Measurements from ENCODE around the gene PDLIM5.
A peak's percentile ranks its signal among the peaks of the same experiment; 100 is the strongest.
"Not testable (repeated sequence)": the region's sequence is repeated elsewhere in the genome, so short reads cannot be mapped to it uniquely, and the experiment has no call there.

The PDLIM5 gene

DNA sequence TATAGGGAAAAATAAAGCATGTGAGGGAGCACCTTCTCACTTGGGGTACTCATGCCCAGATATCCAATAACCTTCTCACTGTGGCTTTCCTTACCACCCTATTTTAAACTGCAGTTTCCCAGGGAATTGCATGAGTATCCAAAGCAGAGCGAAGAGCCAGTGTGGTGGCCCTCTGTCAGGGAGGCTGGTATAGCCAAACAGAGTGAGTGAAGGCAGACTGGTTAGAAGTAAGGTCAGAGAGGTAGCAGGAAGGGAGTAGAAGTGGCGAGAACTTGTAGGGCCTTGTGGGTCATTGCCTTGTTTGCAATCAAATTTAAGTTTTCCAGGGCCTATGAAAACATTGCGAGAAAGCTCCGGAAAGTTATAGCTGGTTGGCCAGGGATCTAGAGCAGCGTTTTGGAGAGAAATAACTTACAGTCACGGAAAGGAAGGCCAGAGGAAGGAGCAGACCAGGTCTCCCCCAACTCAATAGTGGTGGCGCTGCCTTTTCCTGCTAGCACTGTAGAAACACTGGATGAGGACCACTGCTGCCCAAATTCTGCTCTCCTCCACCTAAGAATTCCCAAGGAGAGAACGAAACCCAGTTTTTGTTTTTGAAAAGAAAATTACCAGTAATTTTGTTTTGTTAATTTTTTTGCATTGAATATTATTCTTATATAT, 77.2 kb downstream of the PDLIM5 start:
- no peak for DNase-seq (ENCODE audit: low read depth)

- DNase-seq (ENCODE audit: low read depth): no peak
These were observed 78.3 kb downstream of the PDLIM5 start for GRCh38 chr4:94530073-94530472.

GRCh38 chr4:94531991-94532789, 80.4 kb downstream of the PDLIM5 start:
- no peak for DNase-seq (ENCODE audit: low read depth)

- no peak for DNase-seq (ENCODE audit: low read depth)
These were observed 81.9 kb downstream of the PDLIM5 start for GRCh38 chr4:94533405-94534223.

DNA sequence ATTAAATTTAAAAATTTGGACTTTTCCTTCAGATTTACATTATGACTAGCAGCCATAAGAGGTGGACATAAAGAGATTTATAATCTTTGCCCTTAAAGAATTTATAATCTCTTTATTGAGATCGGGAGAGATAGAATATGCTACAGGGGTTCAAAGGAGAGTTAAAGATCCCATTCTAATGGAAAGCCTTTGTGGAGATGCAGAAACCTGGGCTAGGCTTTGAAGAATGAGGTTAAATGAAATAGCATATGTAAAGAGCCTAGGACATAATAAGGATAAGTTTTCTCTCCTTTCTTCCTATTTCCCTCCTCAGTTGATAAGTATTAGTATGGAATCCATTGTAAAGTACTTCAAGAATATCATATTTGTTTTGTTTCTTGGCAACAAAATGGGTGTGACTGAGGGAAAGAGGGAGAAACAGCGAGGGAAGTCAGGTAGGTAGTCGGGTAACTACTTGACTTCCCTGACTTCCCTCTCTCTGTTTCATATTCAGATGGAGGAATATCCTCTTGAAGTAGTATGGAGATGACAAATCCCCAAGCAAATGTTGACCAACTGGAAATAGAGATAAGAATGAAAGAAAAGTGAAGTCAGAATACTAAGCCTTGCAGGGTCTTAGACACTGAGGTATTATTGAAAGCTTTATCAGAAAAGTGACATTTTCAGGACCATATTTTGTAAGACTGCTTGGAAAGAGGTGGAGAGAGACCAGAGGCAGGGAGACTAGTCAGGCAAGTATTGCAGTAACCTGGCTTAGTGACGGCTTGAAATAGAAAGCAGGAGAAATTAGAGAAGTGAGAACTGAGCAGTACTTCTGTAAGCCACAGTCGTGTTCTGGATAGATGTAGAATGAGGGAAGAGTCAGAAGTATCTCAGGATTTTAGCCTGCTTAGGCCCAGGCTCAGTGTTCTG, 82.9 kb downstream of the PDLIM5 start:
- no peak for DNase-seq (ENCODE audit: low read depth)

DNA sequence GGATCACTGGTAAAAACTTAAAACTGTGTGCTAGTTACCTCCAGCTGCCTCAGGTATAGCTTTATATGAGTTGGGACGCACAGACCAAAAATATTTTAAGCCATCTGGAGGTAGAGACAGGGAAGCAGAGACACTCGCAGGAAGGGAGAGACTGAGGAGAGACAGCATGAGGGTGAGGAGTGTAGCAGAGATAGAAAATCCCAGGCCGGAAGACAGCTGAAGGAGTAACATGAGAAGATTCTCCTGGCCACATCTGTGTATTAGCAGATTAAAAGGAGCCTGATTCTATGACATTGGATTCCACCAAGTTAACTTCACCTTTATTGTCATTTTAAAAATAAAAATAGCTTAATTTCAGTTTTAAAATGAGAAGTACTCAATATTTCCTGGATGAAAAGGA, 84.3 kb downstream of the PDLIM5 start:
- DNase-seq (ENCODE audit: low read depth): no peak

- no peak for DNase-seq (ENCODE audit: low read depth)
These were observed 85.1 kb downstream of the PDLIM5 start for GRCh38 chr4:94536649-94537469.

- no peak for DNase-seq (ENCODE audit: low read depth)
These were observed 86.3 kb downstream of the PDLIM5 start for GRCh38 chr4:94537921-94538628.

DNA sequence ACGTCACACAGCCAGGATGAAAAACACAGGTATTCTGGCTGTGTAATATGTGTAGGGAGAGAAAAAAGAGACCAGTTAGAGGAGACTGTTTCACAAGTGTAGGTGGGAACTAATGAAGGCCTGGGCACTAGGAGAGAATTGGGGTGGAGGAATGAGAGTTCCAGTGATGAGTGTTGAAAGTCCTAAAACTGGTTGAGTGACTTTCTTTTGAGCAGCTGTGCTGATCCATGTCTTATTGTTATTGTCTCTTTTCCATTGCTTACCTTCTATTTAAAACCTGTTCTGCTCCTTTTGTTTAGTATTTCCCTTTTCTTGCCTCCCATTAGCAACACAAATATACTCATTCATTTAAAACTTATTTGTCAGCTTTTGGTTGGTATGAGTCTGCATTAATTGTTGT, 88.7 kb downstream of the PDLIM5 start:
- DNase-seq (ENCODE audit: low read depth): no peak

DNA sequence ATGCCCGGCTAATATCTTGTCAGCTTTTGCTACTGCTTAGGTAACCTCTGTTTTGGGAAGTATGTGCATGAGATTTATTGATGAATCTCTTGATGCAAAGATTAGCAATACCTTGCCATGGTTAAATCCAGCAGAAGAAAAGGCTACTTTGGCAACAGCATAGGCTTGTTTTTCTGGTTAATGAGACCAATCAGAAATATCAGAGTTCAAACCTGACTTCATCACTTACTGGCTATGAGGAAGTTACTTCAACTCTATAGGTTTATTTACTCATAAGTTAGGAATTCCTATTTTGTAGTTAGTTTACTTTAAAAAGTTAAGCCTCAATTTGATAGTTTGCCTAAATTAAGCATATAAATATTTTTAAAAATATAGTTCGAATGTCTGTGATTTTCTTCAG, 93.1 kb downstream of the PDLIM5 start:
- no peak for DNase-seq (ENCODE audit: low read depth)

DNA sequence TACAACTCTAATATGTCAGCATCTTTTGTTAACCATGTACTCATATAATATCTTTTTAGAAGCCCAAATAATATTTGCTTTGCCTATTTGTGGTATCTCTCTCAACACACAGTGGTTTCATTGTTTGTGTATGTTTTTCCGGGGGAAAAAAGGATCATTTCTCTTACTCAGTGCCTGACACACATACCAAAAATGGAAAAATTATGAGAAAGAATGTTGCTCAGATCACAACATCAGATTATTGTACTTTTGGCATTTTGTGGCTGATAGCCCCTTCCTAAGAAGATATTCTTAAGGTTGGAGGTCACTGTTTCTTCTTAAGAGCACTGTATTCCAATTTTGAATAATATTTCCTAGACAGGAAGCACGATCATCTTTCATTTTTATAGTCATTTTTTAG, 93.6 kb downstream of the PDLIM5 start:
- peak; percentile 61 for DNase-seq (ENCODE audit: low read depth)

- DNase-seq (ENCODE audit: low read depth): no peak
These were observed 95.2 kb downstream of the PDLIM5 start for GRCh38 chr4:94546949-94547348.

- no peak for DNase-seq (ENCODE audit: low read depth)
These were observed 96.8 kb downstream of the PDLIM5 start for GRCh38 chr4:94548571-94548970.

DNA sequence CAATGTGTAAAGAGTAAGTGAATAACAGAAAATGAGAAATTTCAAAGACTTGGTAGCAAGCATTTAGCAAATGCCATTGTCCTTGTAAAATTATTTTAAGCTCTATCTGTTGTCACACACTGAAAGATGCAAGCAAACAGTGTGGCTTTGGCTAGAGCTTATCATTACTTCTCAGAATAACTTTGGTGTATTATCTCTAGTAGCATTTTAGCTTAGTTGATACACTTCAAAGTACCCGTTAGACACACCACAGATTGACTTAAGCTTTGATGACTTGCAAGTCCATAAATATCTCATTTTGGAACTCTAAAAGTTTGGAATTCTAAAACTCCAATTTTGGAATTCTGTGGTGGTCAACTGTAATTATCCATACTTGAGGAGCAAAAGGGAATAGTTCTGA, 98.6 kb downstream of the PDLIM5 start:
- DNase-seq (ENCODE audit: low read depth): no peak

GRCh38 chr4:94550851-94551250, 99.1 kb downstream of the PDLIM5 start:
- DNase-seq (ENCODE audit: low read depth): no peak

GRCh38 chr4:94551643-94552564, 100.2 kb downstream of the PDLIM5 start:
- peak; percentile 44 for DNase-seq (ENCODE audit: low read depth)

- not testable (repeated sequence) for DNase-seq (ENCODE audit: low read depth)
These were observed 104.3 kb downstream of the PDLIM5 start for GRCh38 chr4:94556047-94556446.

DNA sequence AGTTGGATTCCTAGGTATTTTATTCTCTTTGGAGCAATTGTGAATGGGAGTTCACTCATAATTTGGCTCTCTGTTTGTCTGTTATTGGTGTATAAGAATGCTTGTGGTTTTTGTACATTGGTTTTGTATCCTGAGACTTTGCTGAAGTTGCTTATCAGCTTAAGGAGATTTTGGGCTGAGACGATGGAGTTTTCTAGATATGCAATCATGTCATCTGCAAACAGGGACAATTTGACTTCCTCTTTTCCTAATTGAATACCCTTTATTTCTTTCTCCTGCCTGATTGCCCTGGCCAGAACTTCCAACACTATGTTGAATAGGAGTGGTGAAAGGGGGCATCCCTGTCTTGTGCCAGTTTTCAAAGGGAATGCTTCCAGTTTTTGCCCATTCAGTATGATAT, 105.9 kb downstream of the PDLIM5 start:
- not testable (repeated sequence) for DNase-seq (ENCODE audit: low read depth)

DNA sequence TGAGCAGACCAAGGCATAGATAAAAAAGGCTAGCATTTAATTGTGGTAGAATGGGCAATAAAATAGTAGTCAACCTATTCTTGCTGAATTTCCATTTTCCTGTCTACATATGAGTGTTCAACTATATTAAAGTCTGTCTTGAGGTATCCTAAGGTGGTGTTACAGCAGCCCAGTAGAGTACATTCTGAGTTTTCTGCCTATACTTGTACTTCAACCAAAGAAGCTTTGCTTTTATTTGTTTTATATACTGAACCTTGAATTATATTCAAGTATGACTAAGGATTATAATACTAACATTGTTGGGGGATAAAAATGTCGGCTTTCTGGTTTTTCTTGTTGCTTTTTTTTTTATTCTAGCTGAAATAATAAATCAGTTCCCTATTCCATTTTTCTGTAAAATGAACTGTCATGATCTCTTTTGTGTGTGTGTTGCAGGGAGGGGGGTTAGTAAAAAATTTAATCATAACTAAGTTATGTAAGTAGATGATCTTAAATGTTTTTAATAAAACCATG, 106.7 kb downstream of the PDLIM5 start:
- no peak for DNase-seq (ENCODE audit: low read depth)

All from stromal cell of bone marrow (primary cell).